ENCODE results near the gene VCAM1. TPM values are rescaled to one million over a fixed set of nuclear protein-coding genes. Genes with fewer than 3 reads are reported as not detected.

Gene VCAM1
- total and polyA plus RNA-seq, 4 experiments from 2014 or later, result not detected

DNA sequence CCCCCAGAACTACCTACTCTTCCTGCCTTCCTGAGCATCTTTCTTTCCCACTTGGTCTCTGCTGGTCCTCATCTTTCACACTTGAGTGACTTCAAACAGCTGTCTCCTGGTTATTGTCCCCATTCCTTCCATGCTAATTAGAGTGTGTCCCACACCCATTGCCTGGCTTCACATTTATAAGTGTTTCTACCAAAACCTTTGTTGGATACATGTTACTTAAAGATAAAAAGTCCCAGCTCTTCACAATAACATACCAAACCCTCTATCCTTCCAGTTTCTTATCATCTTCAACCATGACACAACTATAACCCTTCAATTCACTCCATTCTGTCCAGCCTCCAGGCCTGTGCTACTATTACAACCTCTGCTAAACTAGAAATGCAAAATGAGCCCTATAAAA is 41.0 kb downstream of the VCAM1 start:
- Mint-ChIP-seq H3K4me1 (no peaks in the 10 kb centered on the region), H3K9me3 (peaks cover 0 to 5% (median 0%) of the 10 kb centered on the region in 8 donors), H3K27me3 (peaks cover 15% of the 10 kb centered on the region in 2 donors), H3K27ac (no peak overlapping the region), H3K36me3 (no peaks in the 10 kb centered on the region), H3K4me3 (no peak overlapping the region)
- CTCF ChIA-PET (ENCODE audit: partially characterized antibody), result no interaction called here
- no peaks in the 10 kb centered on the region for H3K4me1 ChIP-seq (ENCODE audit: insufficient read depth, low read length)
- H3K9me3 ChIP-seq (ENCODE audit: control insufficient read depth in 1 of 2, low read length in 2 of 2), result no peaks in the 10 kb centered on the region
- intact Hi-C loops (cut with micrococcal nuclease), result no loop called here
- H3K27me3 ChIP-seq (ENCODE audit: insufficient read depth, low read length), result no peaks in the 10 kb centered on the region
- no peak for DNase-seq
- H3K4me3 ChIP-seq (ENCODE audit: low read length in 2 of 2), result no peak overlapping the region
- POLR2A ChIA-PET (ENCODE audit: partially characterized antibody), result no interaction called here
- H3K36me3 ChIP-seq (ENCODE audit: insufficient read depth, low read length), result no peaks in the 10 kb centered on the region
- no peak overlapping the region for H3K27ac ChIP-seq (ENCODE audit: low read depth, low read length)

GRCh38 chr1:100762461-100762860 is 42.9 kb downstream of the VCAM1 start:
- no peak overlapping the region for H3K4me3 ChIP-seq (ENCODE audit: low read length in 2 of 2)
- H3K27ac ChIP-seq (ENCODE audit: low read depth, low read length), result no peak overlapping the region
- intact Hi-C loops (cut with micrococcal nuclease), result no loop called here
- POLR2A ChIA-PET (ENCODE audit: partially characterized antibody), result no interaction called here
- CTCF ChIA-PET (ENCODE audit: partially characterized antibody), result no interaction called here
- no peaks in the 10 kb centered on the region for H3K9me3 ChIP-seq (ENCODE audit: control insufficient read depth in 1 of 2, low read length in 2 of 2)
- H3K27me3 Mint-ChIP-seq, result peaks cover 9 to 11% of the 10 kb centered on the region in 2 donors
- no peaks in the 10 kb centered on the region for H3K36me3 Mint-ChIP-seq
- no peaks in the 10 kb centered on the region for H3K36me3 ChIP-seq (ENCODE audit: insufficient read depth, low read length)
- no peak for DNase-seq
- no peaks in the 10 kb centered on the region for H3K4me1 ChIP-seq (ENCODE audit: insufficient read depth, low read length)
- H3K27me3 ChIP-seq (ENCODE audit: insufficient read depth, low read length), result no peaks in the 10 kb centered on the region
- H3K4me1 Mint-ChIP-seq, result no peaks in the 10 kb centered on the region
- no peak overlapping the region for H3K4me3 Mint-ChIP-seq
- no peak overlapping the region for H3K27ac Mint-ChIP-seq
- peaks cover 0 to 5% (median 0%) of the 10 kb centered on the region in 8 donors for H3K9me3 Mint-ChIP-seq

DNA sequence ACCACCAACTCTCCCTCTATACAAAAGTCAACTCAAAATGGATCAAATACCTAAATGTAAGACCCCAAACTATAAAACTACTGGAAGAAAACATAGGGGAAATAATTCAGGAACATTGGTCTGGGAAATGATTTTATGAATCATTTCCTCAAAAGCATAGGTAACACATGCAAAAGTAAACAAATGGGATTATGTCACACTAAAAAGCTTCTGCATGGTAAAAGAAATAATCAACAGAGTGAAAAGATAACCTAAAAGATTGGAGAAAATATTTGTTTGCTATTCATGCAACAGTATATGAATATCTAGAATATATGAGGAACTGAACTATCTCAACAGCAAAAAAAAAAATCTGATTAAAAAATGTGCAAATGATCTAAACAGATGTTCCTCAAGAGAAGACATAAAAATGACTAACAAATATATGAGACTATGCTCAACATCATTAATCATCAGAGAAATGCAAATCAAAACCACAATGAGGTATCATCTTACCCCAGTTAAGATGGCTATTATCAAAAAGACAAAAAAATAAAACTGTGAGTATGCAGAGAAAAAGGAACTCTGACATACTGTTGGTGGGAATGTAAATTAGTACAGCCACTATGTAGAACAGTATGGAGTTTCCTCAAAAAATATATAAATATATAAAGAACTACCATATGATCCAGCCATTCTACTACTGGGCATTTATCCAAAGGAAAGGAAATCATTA is 47.8 kb downstream of the VCAM1 start:
- H3K27me3 ChIP-seq (ENCODE audit: insufficient read depth, low read length), result no peaks in the 10 kb centered on the region
- Mint-ChIP-seq H3K36me3 (no peaks in the 10 kb centered on the region), H3K27me3 (peaks cover 0 to 3% of the 10 kb centered on the region in 2 donors), H3K27ac (no peak overlapping the region), H3K9me3 (no peaks in the 10 kb centered on the region), H3K4me3 (no peak overlapping the region), H3K4me1 (no peaks in the 10 kb centered on the region)
- no peak for DNase-seq
- no peaks in the 10 kb centered on the region for H3K9me3 ChIP-seq (ENCODE audit: control insufficient read depth in 1 of 2, low read length in 2 of 2)
- CTCF ChIA-PET (ENCODE audit: partially characterized antibody), result no interaction called here
- no peak overlapping the region for H3K4me3 ChIP-seq (ENCODE audit: low read length in 2 of 2)
- intact Hi-C loops (cut with micrococcal nuclease), result no loop called here
- H3K4me1 ChIP-seq (ENCODE audit: insufficient read depth, low read length), result no peaks in the 10 kb centered on the region
- no peaks in the 10 kb centered on the region for H3K36me3 ChIP-seq (ENCODE audit: insufficient read depth, low read length)
- POLR2A ChIA-PET (ENCODE audit: partially characterized antibody), result no interaction called here
- H3K27ac ChIP-seq (ENCODE audit: low read depth, low read length), result no peak overlapping the region

GRCh38 chr1:100769323-100769722 is 49.8 kb downstream of the VCAM1 start:
- Mint-ChIP-seq H3K27me3 (peaks cover 0 to 5% of the 10 kb centered on the region in 2 donors), H3K4me3 (no peak overlapping the region), H3K27ac (no peak overlapping the region), H3K9me3 (no peaks in the 10 kb centered on the region), H3K4me1 (no peaks in the 10 kb centered on the region), H3K36me3 (no peaks in the 10 kb centered on the region)
- no peak overlapping the region for H3K27ac ChIP-seq (ENCODE audit: low read depth, low read length)
- no peaks in the 10 kb centered on the region for H3K4me1 ChIP-seq (ENCODE audit: insufficient read depth, low read length)
- intact Hi-C loops (cut with micrococcal nuclease), result no loop called here
- H3K36me3 ChIP-seq (ENCODE audit: insufficient read depth, low read length), result no peaks in the 10 kb centered on the region
- no peaks in the 10 kb centered on the region for H3K27me3 ChIP-seq (ENCODE audit: insufficient read depth, low read length)
- CTCF ChIA-PET (ENCODE audit: partially characterized antibody), result no interaction called here
- H3K4me3 ChIP-seq (ENCODE audit: low read length in 2 of 2), result no peak overlapping the region
- DNase-seq, result no peak
- H3K9me3 ChIP-seq (ENCODE audit: control insufficient read depth in 1 of 2, low read length in 2 of 2), result no peaks in the 10 kb centered on the region
- POLR2A ChIA-PET (ENCODE audit: partially characterized antibody), result no interaction called here

GRCh38 chr1:100769906-100770646 is 50.5 kb downstream of the VCAM1 start:
- no peaks in the 10 kb centered on the region for H3K9me3 ChIP-seq (ENCODE audit: control insufficient read depth in 1 of 2, low read length in 2 of 2)
- no peak for DNase-seq
- H3K27me3 ChIP-seq (ENCODE audit: insufficient read depth, low read length), result no peaks in the 10 kb centered on the region
- no peak overlapping the region for H3K4me3 ChIP-seq (ENCODE audit: low read length in 2 of 2)
- Mint-ChIP-seq H3K36me3 (no peaks in the 10 kb centered on the region), H3K4me3 (no peak overlapping the region), H3K27me3 (peaks cover 0 to 5% of the 10 kb centered on the region in 2 donors), H3K9me3 (no peaks in the 10 kb centered on the region), H3K4me1 (no peaks in the 10 kb centered on the region), H3K27ac (no peak overlapping the region)
- intact Hi-C loops (cut with micrococcal nuclease), result no loop called here
- ChIA-PET POLR2A (ENCODE audit: partially characterized antibody) (no interaction called here), CTCF (ENCODE audit: partially characterized antibody) (no interaction called here)
- H3K27ac ChIP-seq (ENCODE audit: low read depth, low read length), result no peak overlapping the region
- no peaks in the 10 kb centered on the region for H3K4me1 ChIP-seq (ENCODE audit: insufficient read depth, low read length)
- H3K36me3 ChIP-seq (ENCODE audit: insufficient read depth, low read length), result no peaks in the 10 kb centered on the region

DNA sequence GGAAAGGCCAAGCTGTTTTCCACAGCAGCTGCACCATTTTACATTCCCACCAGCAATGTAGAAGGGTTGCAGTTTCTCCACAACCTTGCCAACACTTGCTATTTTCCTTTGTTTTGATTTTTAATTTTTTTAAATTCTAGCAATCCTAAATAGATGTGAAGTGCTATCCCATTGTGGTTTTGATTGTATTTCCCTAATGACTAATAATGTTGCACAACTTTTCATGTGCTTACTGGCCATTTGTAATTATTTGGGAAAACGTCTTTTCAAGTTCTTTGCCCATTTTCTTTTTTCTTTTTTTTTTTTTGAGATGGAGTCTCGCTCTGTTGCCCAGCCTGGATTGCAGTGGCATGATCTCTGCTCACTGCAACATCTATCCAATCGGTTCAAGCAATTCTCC is 53.9 kb downstream of the VCAM1 start:
- no peaks in the 10 kb centered on the region for H3K36me3 Mint-ChIP-seq
- POLR2A ChIA-PET (ENCODE audit: partially characterized antibody), result no interaction called here
- H3K27ac Mint-ChIP-seq, result no peak overlapping the region
- DNase-seq, result no peak
- Histone ChIP-seq H3K9me3 (ENCODE audit: control insufficient read depth in 1 of 2, low read length in 2 of 2) (no peaks in the 10 kb centered on the region), H3K27ac (ENCODE audit: low read depth, low read length) (no peak overlapping the region), H3K4me3 (ENCODE audit: low read length in 2 of 2) (no peak overlapping the region), H3K27me3 (ENCODE audit: insufficient read depth, low read length) (no peaks in the 10 kb centered on the region), H3K4me1 (ENCODE audit: insufficient read depth, low read length) (no peaks in the 10 kb centered on the region), H3K36me3 (ENCODE audit: insufficient read depth, low read length) (no peaks in the 10 kb centered on the region)
- intact Hi-C loops (cut with micrococcal nuclease), result no loop called here
- peaks cover 0 to 5% (median 0%) of the 10 kb centered on the region in 8 donors for H3K9me3 Mint-ChIP-seq
- no peaks in the 10 kb centered on the region for H3K4me1 Mint-ChIP-seq
- H3K4me3 Mint-ChIP-seq, result no peak overlapping the region
- peaks cover 0 to 8% of the 10 kb centered on the region in 2 donors for H3K27me3 Mint-ChIP-seq
- CTCF ChIA-PET (ENCODE audit: partially characterized antibody), result no interaction called here

DNA sequence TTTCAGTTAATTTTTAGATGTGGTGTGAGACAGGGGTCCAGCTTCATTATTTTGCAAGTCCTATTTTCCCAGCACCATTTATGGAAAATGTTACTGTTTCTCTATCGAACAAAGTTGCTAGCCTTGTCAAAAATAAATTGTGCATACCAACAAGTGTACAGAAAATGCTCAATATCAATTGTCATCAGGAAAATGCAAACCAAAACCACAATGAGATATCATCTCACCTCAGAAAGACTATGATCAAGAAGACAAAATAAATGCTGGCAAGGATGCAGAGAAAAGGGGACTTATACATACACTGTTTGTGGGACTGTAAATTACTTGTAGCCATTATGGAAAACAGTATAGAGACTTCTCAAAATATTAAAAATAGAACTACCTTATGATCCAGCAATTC is 54.8 kb downstream of the VCAM1 start:
- Mint-ChIP-seq H3K4me1 (no peaks in the 10 kb centered on the region), H3K4me3 (no peak overlapping the region), H3K9me3 (peaks cover 0 to 10% (median under 1%) of the 10 kb centered on the region in 8 donors), H3K36me3 (no peaks in the 10 kb centered on the region), H3K27me3 (peaks cover 5 to 13% of the 10 kb centered on the region in 2 donors), H3K27ac (no peak overlapping the region)
- no peak for DNase-seq
- Histone ChIP-seq H3K36me3 (ENCODE audit: insufficient read depth, low read length) (no peaks in the 10 kb centered on the region), H3K4me1 (ENCODE audit: insufficient read depth, low read length) (no peaks in the 10 kb centered on the region), H3K27me3 (ENCODE audit: insufficient read depth, low read length) (no peaks in the 10 kb centered on the region), H3K27ac (ENCODE audit: low read depth, low read length) (no peak overlapping the region), H3K4me3 (ENCODE audit: low read length in 2 of 2) (no peak overlapping the region), H3K9me3 (ENCODE audit: control insufficient read depth in 1 of 2, low read length in 2 of 2) (no peaks in the 10 kb centered on the region)
- ChIA-PET CTCF (ENCODE audit: partially characterized antibody) (no interaction called here), POLR2A (ENCODE audit: partially characterized antibody) (no interaction called here)
- intact Hi-C loops (cut with micrococcal nuclease), result no loop called here
